GM12878 (cell line): Measurements from ENCODE around the gene CBX2. TPM values are rescaled to one million over a fixed set of nuclear protein-coding genes. Genes with fewer than 3 reads are reported as not detected.

ENCODE experiments used
- ATAC-seq: fragments of 200-7000 bp; cut with Tn5 transposase; 3 replicates; pipeline ENCODE4 v1.9.1; 2020; ENCODE audit warnings: mild to moderate bottlenecking, moderate library complexity
- BruUV-seq: library from RNA; stranded (reverse); fragments of 400-500 nt; replicated peaks from 2 replicates; lab custom pipeline; 2021; lab: Mats Ljungman, UMichigan
- CTCF ChIA-PET: fragments of 300-600 bp; sonication (Branson Sonifier 250); formaldehyde crosslinking; extraction: SDS; loops from one replicate; lab custom pipeline; 2021; ENCODE audit warnings: inconsistent platforms; lab: Yijun Ruan, JAX
- POLR2A ChIA-PET: fragments of 350-600 bp; formaldehyde crosslinking; extraction: SDS; loops from one replicate; lab custom pipeline; 2021; ENCODE audit warnings: inconsistent platforms; lab: Charles Lee
- RAD21 ChIA-PET: fragments of 300-600 bp; sonication (Branson Sonifier 250); formaldehyde crosslinking; loops from one replicate; lab custom pipeline; 2023; ENCODE audit warnings: antibody characterized with exemption; ENCODE audit not compliant: unreplicated experiment; lab: Charles Lee
- SMC1A ChIA-PET: fragments of 300-600 bp; sonication (Branson Sonifier 250); formaldehyde crosslinking; loops from one replicate; lab custom pipeline; 2023; ENCODE audit not compliant: unreplicated experiment, uncharacterized antibody; lab: Charles Lee
- DNase-seq: peaks from one replicate; pipeline ENCODE4 v3.0.0-alpha.2; 2011; ENCODE audit warnings: low read depth, low spot score
- FAIRE-seq: peaks from 3 replicates; lab custom pipeline; 2011; peaks lifted over from hg19 to GRCh38; lab: Jason Lieb, UNC
- H2AFZ ChIP-seq: 2 replicates; pipeline ENCODE4 v1.6.0; 2011; ENCODE audit warnings: low read depth, low read length, control low read depth; ENCODE audit not compliant: control insufficient read depth
- H3K27ac ChIP-seq: 2 replicates; pipeline ENCODE4 v1.5.1; 2011; ENCODE audit warnings: control low read depth; ENCODE audit not compliant: control insufficient read depth, insufficient read depth
- H3K27me3 ChIP-seq, 2 experiments: replicated peaks in 1 of 2; 2 replicates each; pipeline versions ENCODE4 v1.6.0 to v1.6.1; 2011; ENCODE audit warnings: low read length in 1 of 2; ENCODE audit not compliant: control insufficient read depth in 2 of 2, insufficient read depth in 2 of 2
- H3K36me3 ChIP-seq, 2 experiments: 2 replicates each; pipeline ENCODE4 v1.5.1; 2011; ENCODE audit warnings: low read length in 1 of 2; ENCODE audit not compliant: control insufficient read depth in 2 of 2, insufficient read depth in 2 of 2
- H3K4me1 ChIP-seq: 2 replicates; pipeline ENCODE4 v1.6.1; 2011; ENCODE audit warnings: mild to moderate bottlenecking, low read length, moderate library complexity, mixed read lengths; ENCODE audit not compliant: control insufficient read depth, insufficient read depth
- H3K4me2 ChIP-seq: 2 replicates; pipeline ENCODE4 v1.6.0; 2011; ENCODE audit warnings: control low read depth; ENCODE audit not compliant: control insufficient read depth, insufficient read depth
- H3K4me3 ChIP-seq: fragments of 200-600 bp; sonication (generic); 2 replicates; pipeline ENCODE4 v1.5.1; 2016
- H3K79me2 ChIP-seq: 2 replicates; pipeline ENCODE4 v1.6.0; 2011; ENCODE audit warnings: low read length; ENCODE audit not compliant: control insufficient read depth, insufficient read depth
- H3K9ac ChIP-seq: 2 replicates; pipeline ENCODE4 v1.8.0; 2011; ENCODE audit warnings: low read length, control low read depth, mixed read lengths; ENCODE audit not compliant: control insufficient read depth, insufficient read depth
- H3K9me3 ChIP-seq: replicated peaks from 3 replicates; pipeline ENCODE4 v1.5.1; 2011; ENCODE audit warnings: mild to moderate bottlenecking, low read length; ENCODE audit not compliant: control insufficient read depth, insufficient read depth
- H4K20me1 ChIP-seq: 2 replicates; pipeline ENCODE4 v1.6.0; 2011; ENCODE audit not compliant: control insufficient read depth, insufficient read depth
- E4F1 ChIP-seq: fragments of 450-650 bp; IDR thresholded peaks from 2 replicates; pipeline ENCODE4 v1.6.1; 2018; ENCODE audit warnings: borderline replicate concordance, mild to moderate bottlenecking; ENCODE audit not compliant: partially characterized antibody
- ETV6 ChIP-seq, 2 experiments: fragments of 450-650 bp in 1 of 2; IDR thresholded peaks in 1 of 2; conservative IDR thresholded peaks in 1 of 2; 2 replicates each; pipeline ENCODE4 v1.6.1; 2014; ENCODE audit warnings: antibody characterized with exemption in 1 of 2, borderline replicate concordance in 1 of 2, low read depth in 1 of 2, mild to moderate bottlenecking in 1 of 2, moderate library complexity in 1 of 2
- IRF4 ChIP-seq: IDR thresholded peaks from 2 replicates; pipeline ENCODE4 v1.6.1; 2011; ENCODE audit warnings: low read depth, low read length
- KAT2A ChIP-seq: conservative IDR thresholded peaks from 2 replicates; pipeline ENCODE4 v1.6.1; 2011; ENCODE audit warnings: low read depth, low read length; ENCODE audit not compliant: control insufficient read depth
- MYB ChIP-seq: fragments of 150-350 bp; IDR thresholded peaks from 2 replicates; pipeline ENCODE4 v1.6.1; 2014; ENCODE audit warnings: mild to moderate bottlenecking, low read depth, low read length, borderline replicate concordance
- NR2F1 ChIP-seq: fragments of 450-650 bp; conservative IDR thresholded peaks from 2 replicates; pipeline ENCODE4 v1.6.1; 2017; ENCODE audit warnings: mild to moderate bottlenecking
- POLR2AphosphoS2 ChIP-seq: IDR thresholded peaks from 2 replicates; pipeline ENCODE4 v1.6.1; 2011; ENCODE audit warnings: low read depth, mild to moderate bottlenecking, low read length, improper control_type of control experiment, moderate library complexity
- TBL1XR1 ChIP-seq: IDR thresholded peaks from 2 replicates; pipeline ENCODE4 v1.6.1; 2012; ENCODE audit warnings: low read depth, low read length, improper control_type of control experiment
- YBX1 ChIP-seq: fragments of 450-650 bp; IDR thresholded peaks from 2 replicates; pipeline ENCODE4 v1.6.1; 2016; ENCODE audit warnings: antibody characterized with exemption
- ZBTB4 ChIP-seq: fragments of 450-650 bp; formaldehyde crosslinking; IDR thresholded peaks from 2 replicates; pipeline ENCODE4 v1.4.0; 2022; ENCODE audit warnings: mild to moderate bottlenecking, moderate library complexity
- WGBS: methylation state at CpG from one replicate; pipeline ENCODE4 v1.1.6; 2016; ENCODE audit warnings: low lambda C conversion rate; ENCODE audit not compliant: insufficient replicate concordance, insufficient coverage; ENCODE audit errors: missing lambda C conversion rate; 5-methylcytosine and 5-hydroxymethylcytosine counted together
- in situ Hi-C: fragments of 300-500 bp; cut with MboI; formaldehyde crosslinking; loops from 9 replicates; pipeline ENCODE4 v1.14.3; 2018; ENCODE audit warnings: mixed read lengths
- intact Hi-C: fragments of 100-400 bp; cut with micrococcal nuclease; formaldehyde crosslinking; loops from one replicate; pipeline ENCODE4 v1.14.2; 2022; ENCODE audit not compliant: unreplicated experiment
- polyA plus RNA-seq, 11 experiments: library from polyadenylated mRNA; depleted of rRNA in 4 of 11; unstranded in 6 of 11; stranded (reverse) in 5 of 11; fragments of >200 nt; fragmentation: Nextera tagmentation in 4 of 11; fragmentation: Illumina TruSeq in 1 of 11; extraction: Ambion mirVana in 4 of 11; extraction: Trizol in 1 of 11; gene quantifications; 1 replicate in 1 of 11; 2 replicates in 10 of 11; pipeline versions ENCODE4 v1.2.1 to v1.2.3, GENCODE V29; 2011 to 2016; ENCODE audit warnings: inconsistent platforms in 2 of 11, missing spikeins in 2 of 11, low read depth in 1 of 11
- total RNA-seq, 4 experiments: library from RNA; depleted of rRNA in 3 of 4; stranded (reverse); fragments of >200 nt in 3 of 4; fragmentation: Illumina TruSeq in 1 of 4; extraction: Trizol in 1 of 4; gene quantifications; 2 replicates each; pipeline versions ENCODE4 v1.2.1 to v1.2.3, GENCODE V29; 2013 to 2021

CBX2 gene
- total and polyA plus RNA-seq, 10 of the 15 experiments (the other 5 are each of a cell fraction or from before 2014, with no cell fraction given), result 0.35 to 7.5 (median 4.2) TPM

GRCh38 chr17:79730437-79730768 lies 47.5 kb upstream of the CBX2 start:
- no peak overlapping the region for H3K4me2 ChIP-seq
- H3K4me3 ChIP-seq, result no peak overlapping the region
- no peaks in the 10 kb centered on the region for H4K20me1 ChIP-seq
- peaks cover 6% of the 10 kb centered on the region for H3K4me1 ChIP-seq
- H3K79me2 ChIP-seq, result peaks cover 7% of the 10 kb centered on the region
- FAIRE-seq (no peak), ATAC-seq (no peak), DNase-seq (no peak)
- intact Hi-C loops, result no loop called here
- CTCF ChIA-PET, result no interaction called here
- no peaks in the 10 kb centered on the region for H3K27me3 ChIP-seq
- no peaks in the 10 kb centered on the region; a peak in 1 of 4 replicates for H3K36me3 ChIP-seq
- no peak overlapping the region for H2AFZ ChIP-seq
- H3K9ac ChIP-seq, result no peak overlapping the region
- RAD21 ChIA-PET, result no interaction called here
- 90% methylated on average over 5 of the region's 5 CpGs for WGBS
- H3K27ac ChIP-seq, result no peak overlapping the region
- SMC1A ChIA-PET, result no interaction called here
- in situ Hi-C loops, result no loop called here
- no peak for TF ChIP-seq NR2F1
- no peaks in the 10 kb centered on the region for H3K9me3 ChIP-seq
- POLR2A ChIA-PET, result no interaction called here
- BruUV-seq, result no TSS peak

GRCh38 chr17:79730769-79731483 lies 47.0 kb upstream of the CBX2 start, which contains the start of gene ENPP7:
Gene ENPP7 (plus strand): TSS chr17:79730943. CDS start chr17:79731140, 197 bp downstream.
- H3K4me2 ChIP-seq, result 0 out of 2 replicates have a peak within 1 kb of the TSS, but pooled peaks have one; percentile 25
- no peak for ATAC-seq
- DNase-seq, result no peak
- no peak within 1 kb of the TSS for H3K9ac ChIP-seq
- in situ Hi-C loops (no loop called here), intact Hi-C loops (no loop called here)
- BruUV-seq, result no TSS peak
- H3K27ac ChIP-seq, result no peak within 1 kb of the TSS
- no peak within 1 kb of the TSS for H3K4me3 ChIP-seq
- no peak for FAIRE-seq
- peaks cover 6% of the 10 kb centered on the region for H3K4me1 ChIP-seq
- SMC1A ChIA-PET, result no interaction called here
- no peaks in the 10 kb centered on the region for H3K27me3 ChIP-seq
- peaks cover 7% of the 10 kb centered on the region for H3K79me2 ChIP-seq
- POLR2A ChIA-PET, result no interaction called here
- WGBS, result 82% methylated on average over 23 of the region's 33 CpGs
- H2AFZ ChIP-seq, result no peak within 1 kb of the TSS
- RAD21 ChIA-PET, result no interaction called here
- H4K20me1 ChIP-seq, result no peaks in the 10 kb centered on the region
- H3K9me3 ChIP-seq, result no peaks in the 10 kb centered on the region
- H3K36me3 ChIP-seq, result no peaks in the 10 kb centered on the region; a peak in 1 of 4 replicates
- CTCF ChIA-PET, result no interaction called here
- TF ChIP-seq ETV6 (conservative IDR thresholded peaks at IDR 0.05 in 1 of 2, IDR thresholded peaks at IDR 0.05 in 1 of 2; ENCODE audit: borderline replicate concordance in 1 of 2, low read depth in 1 of 2) (no peak), IRF4 (no peak), NR2F1 (no peak), YBX1 (no peak), E4F1 (no peak), POLR2AphosphoS2 (no peak), MYB (no peak), ZBTB4 (CRISPR knock-in tag) (no peak), KAT2A (no peak), TBL1XR1 (no peak)
